Measurements from ENCODE around the gene ING3.

DNA sequence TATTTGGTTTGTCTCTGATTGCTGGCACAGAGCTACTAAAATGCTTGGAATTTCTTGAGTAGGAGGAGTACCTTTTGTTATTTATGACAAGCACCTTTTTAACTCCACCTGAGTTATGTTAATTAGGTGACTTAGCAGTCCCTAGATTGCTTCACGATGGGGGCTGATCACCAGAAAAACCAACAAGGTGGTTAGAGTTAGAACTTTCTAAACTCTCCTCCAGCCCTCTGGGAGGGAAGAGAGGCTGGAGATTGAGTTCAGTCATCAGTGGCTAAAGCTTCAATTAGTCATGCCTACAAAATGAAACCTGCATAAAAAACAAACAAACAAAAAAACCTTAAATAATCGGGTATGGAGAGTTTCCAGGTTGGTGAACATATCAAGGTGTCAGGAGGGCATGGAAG is 23.6 kb upstream of the ING3 start:
- TF ChIP-seq CTCF (IDR thresholded peaks at IDR 0.05 in 4 of 5, conservative IDR thresholded peaks at IDR 0.05 in 1 of 5) (no peak), POLR2A (IDR thresholded peaks at IDR 0.05) (no peak)

Data from gastrocnemius medialis (tissue), 4 donors.